H1 (cell line): ENCODE measurements around the gene ATF7IP2. TPM values are rescaled to one million over a fixed set of nuclear protein-coding genes. Genes with fewer than 3 reads are reported as not detected.
A peak's percentile ranks its signal among the peaks of the same experiment; 100 is the strongest.

Experiments used
- CTCF ChIA-PET: fragments of 300-600 bp; sonication (Branson Sonifier 250); formaldehyde crosslinking; loops from one replicate; lab custom pipeline; 2021; ENCODE audit not compliant: partially characterized antibody; lab: Charles Lee
- POLR2A ChIA-PET: fragments of 300-600 bp; sonication (Branson Sonifier 250); formaldehyde crosslinking; loops from one replicate; lab custom pipeline; 2021; ENCODE audit warnings: inconsistent platforms; ENCODE audit not compliant: partially characterized antibody; lab: Charles Lee
- DNase-seq, 2 experiments: peaks; one replicate each; pipeline versions ENCODE4 v3.0.0 to v3.0.0-alpha.2; 2010 to 2022; ENCODE audit warnings: low spot score in 2 of 2, low read depth in 1 of 2, mixed read lengths in 1 of 2
- FAIRE-seq: peaks from 2 replicates; lab custom pipeline; 2011; peaks lifted over from hg19 to GRCh38; lab: Jason Lieb, UNC
- H2AFZ ChIP-seq: 2 replicates; pipeline ENCODE4 v1.8.1; 2012; ENCODE audit warnings: low read length, inconsistent platforms
- H2AK5ac ChIP-seq: 2 replicates; pipeline ENCODE4 v1.6.1; 2013; ENCODE audit warnings: low read depth, low read length
- H2BK120ac ChIP-seq: replicated peaks from 2 replicates; pipeline ENCODE3; 2013; ENCODE audit warnings: low read depth, low read length, inconsistent platforms
- H2BK12ac ChIP-seq: 2 replicates; pipeline ENCODE4 v1.6.1; 2013; ENCODE audit warnings: low read depth, low read length
- H2BK15ac ChIP-seq: 2 replicates; pipeline ENCODE4 v1.6.1; 2013; ENCODE audit warnings: low read length
- H2BK20ac ChIP-seq: 2 replicates; pipeline ENCODE4 v1.6.1; 2013; ENCODE audit warnings: low read length
- H2BK5ac ChIP-seq: 2 replicates; pipeline ENCODE4 v1.6.1; 2013; ENCODE audit warnings: low read depth, low read length
- H3K14ac ChIP-seq: 2 replicates; pipeline ENCODE4 v1.6.1; 2013; ENCODE audit warnings: inconsistent platforms; ENCODE audit not compliant: insufficient read length
- H3K18ac ChIP-seq: 2 replicates; pipeline ENCODE4 v1.6.1; 2013; ENCODE audit warnings: low read length; ENCODE audit errors: extremely low read depth
- H3K23ac ChIP-seq: 2 replicates; pipeline ENCODE4 v1.6.1; 2013; ENCODE audit warnings: inconsistent platforms; ENCODE audit not compliant: insufficient read length
- H3K23me2 ChIP-seq: 2 replicates; pipeline ENCODE4 v1.6.1; 2013; ENCODE audit warnings: low read depth, low read length
- H3K27ac ChIP-seq: 2 replicates; pipeline ENCODE4 v1.6.1; 2011; ENCODE audit warnings: low read depth, low read length, inconsistent platforms
- H3K27me3 ChIP-seq, 4 experiments: replicated peaks in 1 of 4; 1 replicate in 1 of 4; 2 replicates in 3 of 4; pipeline versions ENCODE4 v1.6.1 to v1.8.1; 2011 to 2013; ENCODE audit warnings: low read length in 3 of 4, mild to moderate bottlenecking in 3 of 4, inconsistent platforms in 2 of 4, mixed read lengths in 2 of 4, moderate library complexity in 1 of 4; ENCODE audit not compliant: control insufficient read depth in 3 of 4, insufficient read depth in 3 of 4; ENCODE audit errors: extremely low read depth in 1 of 4
- H3K36me3 ChIP-seq, 4 experiments: 2 replicates each; pipeline versions ENCODE4 v1.6.1 to v1.8.1; 2011 to 2013; ENCODE audit warnings: mild to moderate bottlenecking in 4 of 4, low read length in 3 of 4, moderate library complexity in 2 of 4, control low read depth in 1 of 4, inconsistent platforms in 1 of 4; ENCODE audit not compliant: insufficient read depth in 4 of 4, control insufficient read depth in 2 of 4
- H3K4ac ChIP-seq: replicated peaks from 2 replicates; pipeline ENCODE3; 2013; ENCODE audit warnings: low read length, low read depth, mixed read lengths, inconsistent platforms; ENCODE audit not compliant: insufficient read length
- H3K4me1 ChIP-seq, 4 experiments: replicated peaks in 1 of 4; 1 replicate in 1 of 4; 2 replicates in 3 of 4; pipeline versions ENCODE4 v1.6.1 to v1.8.1; 2011 to 2013; ENCODE audit warnings: low read length in 3 of 4, inconsistent platforms in 2 of 4, mixed read lengths in 1 of 4; ENCODE audit not compliant: insufficient read depth in 4 of 4, control insufficient read depth in 3 of 4
- H3K4me2 ChIP-seq, 2 experiments: 2 replicates each; pipeline versions ENCODE4 v1.6.1 to v1.8.1; 2011 to 2013; ENCODE audit warnings: low read depth in 2 of 2, low read length in 2 of 2, control low read depth in 1 of 2, inconsistent platforms in 1 of 2, mild to moderate bottlenecking in 1 of 2; ENCODE audit not compliant: insufficient read depth in 1 of 2
- H3K4me3 ChIP-seq, 4 experiments: fragments of 200-600, 300-600 bp in 1 of 4; sonication (generic), shearing (Covaris generic), sonication (Bioruptor Twin) in 1 of 4; 2 replicates each; pipeline versions ENCODE4 v1.5.1 to v1.8.1; 2011 to 2016; ENCODE audit warnings: low read length in 4 of 4, low read depth in 3 of 4, control low read depth in 2 of 4, inconsistent platforms in 2 of 4, mild to moderate bottlenecking in 2 of 4, mixed read lengths in 1 of 4, moderate library complexity in 1 of 4; ENCODE audit not compliant: insufficient read depth in 2 of 4; ENCODE audit errors: extremely low read depth in 1 of 4
- H3K56ac ChIP-seq: replicated peaks from 2 replicates; pipeline ENCODE3; 2013; ENCODE audit warnings: low read depth, mild to moderate bottlenecking, mixed read lengths, low read length, inconsistent platforms; ENCODE audit not compliant: insufficient read length
- H3K79me1 ChIP-seq: 2 replicates; pipeline ENCODE4 v1.6.1; 2013; ENCODE audit warnings: low read depth, low read length, control low read depth
- H3K79me2 ChIP-seq, 2 experiments: 2 replicates each; pipeline versions ENCODE4 v1.6.1 to v1.8.1; 2012 to 2013; ENCODE audit warnings: low read length in 2 of 2, mild to moderate bottlenecking in 2 of 2, inconsistent platforms in 1 of 2; ENCODE audit not compliant: insufficient read depth in 2 of 2, control insufficient read depth in 1 of 2
- H3K9ac ChIP-seq, 4 experiments: replicated peaks in 1 of 4; 1 replicate in 1 of 4; 2 replicates in 3 of 4; pipeline versions ENCODE4 v1.6.1 to v1.8.1; 2011 to 2013; ENCODE audit warnings: low read depth in 3 of 4, low read length in 3 of 4, control low read depth in 2 of 4, mild to moderate bottlenecking in 2 of 4, moderate library complexity in 2 of 4, inconsistent platforms in 1 of 4; ENCODE audit errors: extremely low read depth in 1 of 4
- H3K9me3 ChIP-seq, 2 experiments: 2 replicates each; pipeline versions ENCODE4 v1.6.1 to v1.8.1; 2012 to 2013; ENCODE audit warnings: mild to moderate bottlenecking in 2 of 2, moderate library complexity in 2 of 2, control low read depth in 1 of 2, inconsistent platforms in 1 of 2, low read depth in 1 of 2, low read length in 1 of 2, mixed read lengths in 1 of 2; ENCODE audit not compliant: insufficient read depth in 2 of 2
- H4K20me1 ChIP-seq, 2 experiments: replicated peaks in 1 of 2; 2 replicates each; pipeline versions ENCODE3 to v1.8.1; 2011 to 2013; ENCODE audit warnings: inconsistent platforms in 2 of 2, low read length in 2 of 2, mild to moderate bottlenecking in 1 of 2; ENCODE audit not compliant: insufficient read depth in 2 of 2, control insufficient read depth in 1 of 2
- H4K5ac ChIP-seq: 2 replicates; pipeline ENCODE4 v1.6.1; 2013; ENCODE audit warnings: low read length, low read depth, mixed read lengths, inconsistent platforms; ENCODE audit not compliant: insufficient read length
- H4K8ac ChIP-seq: 2 replicates; pipeline ENCODE4 v1.8.0; 2013; ENCODE audit warnings: mild to moderate bottlenecking, moderate library complexity, low read length, inconsistent platforms; ENCODE audit not compliant: insufficient read depth; ENCODE audit errors: extremely low read depth
- H4K91ac ChIP-seq: replicated peaks from 2 replicates; pipeline ENCODE3; 2013; ENCODE audit warnings: low read length, mixed read lengths, inconsistent platforms; ENCODE audit not compliant: insufficient read length
- FOSL1 ChIP-seq: IDR thresholded peaks from 2 replicates; pipeline ENCODE4 v1.6.1; 2011; ENCODE audit warnings: mild to moderate bottlenecking, low read depth, low read length, moderate library complexity; ENCODE audit not compliant: insufficient read depth
- SRF ChIP-seq: IDR thresholded peaks from 2 replicates; pipeline ENCODE4 v1.6.1; 2011; ENCODE audit warnings: mild to moderate bottlenecking, low read depth, low read length, moderate library complexity
- WGBS, 2 experiments: shearing (Covaris generic) in 1 of 2; methylation state at CpG; one replicate each; pipeline versions ENCODE4 v1.1.6 to v1.1.7; 2013 to 2015; ENCODE audit warnings: low lambda C conversion rate in 2 of 2, mixed read lengths in 2 of 2, inconsistent platforms in 1 of 2, low coverage in 1 of 2, missing lambda C conversion rate in 1 of 2; ENCODE audit not compliant: insufficient replicate concordance in 2 of 2, insufficient coverage in 1 of 2, insufficient read length in 1 of 2; ENCODE audit errors: extremely low coverage in 1 of 2, missing lambda C conversion rate in 1 of 2; 5-methylcytosine and 5-hydroxymethylcytosine counted together
- polyA plus RNA-seq, 7 experiments: library from polyadenylated mRNA; depleted of rRNA in 3 of 7; stranded (reverse) in 5 of 7; unstranded in 2 of 7; fragments of >200 nt in 5 of 7; fragments of 200-250 nt in 2 of 7; gene quantifications; 1 replicate in 5 of 7; 2 replicates in 1 of 7; 4 replicates in 1 of 7; pipeline versions ENCODE4 v1.2.1 to v1.2.3, GENCODE V29; 2011 to 2013; ENCODE audit warnings: missing spikeins in 2 of 7, mixed read lengths in 2 of 7
- total RNA-seq: library from RNA; stranded (reverse); fragmentation: NEBNext Ultra II Directional; extraction: Animal tissue kit (Norgen Biotek cat#: 25700); gene quantifications from 2 replicates; pipeline ENCODE4 v1.2.1, GENCODE V29; 2021

The ATF7IP2 gene
- total and polyA plus RNA-seq, 2 of the 8 experiments (the other 6 are each of a cell fraction or from before 2014, with no cell fraction given): 28.7 to 32.8 TPM

GRCh38 chr16:10502776-10503175 is 116.9 kb downstream of the ATF7IP2 start:
- Histone ChIP-seq H4K5ac (no peak overlapping the region), H3K27ac (no peak overlapping the region), H2BK5ac (no peak overlapping the region; the same call in 1 of the 2 replicates), H2BK12ac (peak overlapping the region; percentile 68; the same call in 1 of the 2 replicates), H2AK5ac (no peak overlapping the region), H3K4me2 (no peak overlapping the region), H3K4me3 (no peak overlapping the region), H3K27me3 (no peaks in the 10 kb centered on the region), H3K23ac (no peak overlapping the region), H3K36me3 (no peaks in the 10 kb centered on the region), H3K9ac (no peak overlapping the region), H3K9me3 (peaks cover 0 to 6% of the 10 kb centered on the region in 2 experiments; a peak in 2 of 4 replicates), H4K91ac (no peak overlapping the region), H3K4me1 (peaks cover 0 to 17% (median 5%) of the 10 kb centered on the region in 4 experiments; a peak in 4 of 7 replicates), H2BK120ac (no peak overlapping the region), H3K14ac (no peak overlapping the region), H2BK15ac (no peak overlapping the region), H3K4ac (no peak overlapping the region), H2BK20ac (peak overlapping the region; percentile 90; the same call in 1 of the 2 replicates), H2AFZ (no peak overlapping the region), H3K56ac (no peak overlapping the region), H3K23me2 (no peaks in the 10 kb centered on the region), H3K79me1 (no peaks in the 10 kb centered on the region), H4K8ac (no peak overlapping the region), H3K18ac (no peak overlapping the region; the same call in 1 of the 2 replicates), H3K79me2 (no peaks in the 10 kb centered on the region), H4K20me1 (no peaks in the 10 kb centered on the region)
- WGBS, 2 experiments: 80% methylated on average over 5 of the region's 6 CpGs; no CpG with 5 or more reads in 1 of the 2 experiments
- FAIRE-seq (no peak), DNase-seq (no peak)
- ChIA-PET POLR2A (no interaction called here), CTCF (interaction anchor here (0.6 kb wide), 1 partner anchor 12 kb away, joined by 3 read pairs; no protein-coding TSS in a partner anchor)
- TF ChIP-seq SRF (peak; percentile 87), FOSL1 (no peak)
